B cell (primary cell): Measurements from ENCODE around the gene SPOCK1. TPM values are rescaled to one million over a fixed set of nuclear protein-coding genes. Genes with fewer than 3 reads are reported as not detected.

Experiments
- ATAC-seq: fragments of 200-7000 bp; cut with Tn5 transposase; one replicate; pipeline ENCODE4 v1.10.0; 2021; ENCODE audit warnings: low read depth, mild to moderate bottlenecking, moderate number of reproducible peaks, moderate library complexity
- CTCF ChIA-PET: fragments of 350-600 bp; sonication (Branson Sonifier 250); formaldehyde crosslinking; loops from one replicate; lab custom pipeline; 2021; ENCODE audit warnings: antibody characterized with exemption, inconsistent platforms; lab: Charles Lee
- POLR2A ChIA-PET: fragments of 350-600 bp; sonication (Branson Sonifier 250); formaldehyde crosslinking; loops from one replicate; lab custom pipeline; 2021; ENCODE audit warnings: antibody characterized with exemption; lab: Charles Lee
- DNase-seq: peaks from one replicate; pipeline ENCODE4 v3.0.0; 2013
- H2AFZ ChIP-seq: 2 replicates; pipeline ENCODE4 v1.6.1; 2012; ENCODE audit warnings: mild to moderate bottlenecking, low read depth, low read length; ENCODE audit not compliant: insufficient read depth, poor library complexity, severe bottlenecking
- H3K27ac ChIP-seq, 2 donors: 1 replicate in 1 of 2; 2 replicates in 1 of 2; pipeline ENCODE4 v1.5.1; 2012 to 2013; ENCODE audit warnings: low read length in 2 of 2, mild to moderate bottlenecking in 2 of 2, moderate library complexity in 1 of 2
- H3K27me3 ChIP-seq, 4 experiments: fragments of 200-600 bp in 1 of 4; sonication (generic) in 1 of 4; replicated peaks in 1 of 4; 1 replicate in 2 of 4; 2 replicates in 2 of 4; pipeline versions ENCODE4 v1.6.1 to v1.7.0; 2013 to 2016; ENCODE audit warnings: low read length in 3 of 4, mild to moderate bottlenecking in 2 of 4, mixed read lengths in 1 of 4, moderate library complexity in 1 of 4; ENCODE audit not compliant: insufficient read depth in 4 of 4, control insufficient read depth in 3 of 4; ENCODE audit errors: control extremely low read depth in 1 of 4
- H3K36me3 ChIP-seq, 2 experiments: replicated peaks in 1 of 2; 1 replicate in 1 of 2; 2 replicates in 1 of 2; pipeline versions ENCODE4 v1.6.1 to v1.7.1; 2013; ENCODE audit warnings: low read length in 1 of 2; ENCODE audit not compliant: insufficient read depth in 2 of 2, control insufficient read depth in 1 of 2; ENCODE audit errors: control extremely low read depth in 1 of 2, extremely low read depth in 1 of 2
- H3K4me1 ChIP-seq, 2 donors: fragments of 200-600 bp in 1 of 2; sonication (generic) in 1 of 2; 1 replicate in 1 of 2; 2 replicates in 1 of 2; pipeline versions ENCODE4 v1.5.1 to v1.6.1; 2013 to 2017; ENCODE audit warnings: low read length in 2 of 2; ENCODE audit not compliant: control insufficient read depth in 2 of 2, insufficient read depth in 2 of 2
- H3K4me2 ChIP-seq: replicated peaks from 2 replicates; pipeline ENCODE3; 2012; ENCODE audit warnings: mild to moderate bottlenecking, low read depth, low read length; ENCODE audit not compliant: poor library complexity, severe bottlenecking
- H3K4me3 ChIP-seq, 5 experiments: fragments of 200-600 bp in 1 of 5; sonication (generic) in 1 of 5; 1 replicate in 3 of 5; 2 replicates in 2 of 5; pipeline versions ENCODE4 v1.5.1 to v1.7.0; 2011 to 2016; ENCODE audit warnings: low read length in 4 of 5, mild to moderate bottlenecking in 4 of 5, low read depth in 2 of 5, control low read depth in 1 of 5, moderate library complexity in 1 of 5; ENCODE audit not compliant: insufficient read depth in 1 of 5; ENCODE audit errors: control extremely low read depth in 1 of 5, extremely low read depth in 1 of 5
- H3K79me2 ChIP-seq: fragments of 200-600 bp; sonication (generic); one replicate; pipeline ENCODE4 v1.6.0; 2016; ENCODE audit warnings: low read length; ENCODE audit not compliant: control insufficient read depth, insufficient read depth
- H3K9ac ChIP-seq: fragments of 200-600 bp; sonication (generic); 2 replicates; pipeline ENCODE4 v1.6.1; 2017; ENCODE audit warnings: mild to moderate bottlenecking, low read length, moderate library complexity
- H3K9me3 ChIP-seq, 3 donors: one replicate each; pipeline versions ENCODE4 v1.6.1 to v1.7.1; 2013; ENCODE audit warnings: low read length in 2 of 3; ENCODE audit not compliant: control insufficient read depth in 2 of 3, insufficient read depth in 1 of 3; ENCODE audit errors: control extremely low read depth in 1 of 3
- H4K20me1 ChIP-seq: 2 replicates; pipeline ENCODE4 v1.6.0; 2012; ENCODE audit warnings: mild to moderate bottlenecking, low read length; ENCODE audit not compliant: insufficient read depth, control insufficient read depth, poor library complexity, severe bottlenecking
- H3K27ac Mint-ChIP-seq: one replicate; pipeline ENCODE4 v1.8.0; 2021; ENCODE audit warnings: mixed read lengths
- H3K27me3 Mint-ChIP-seq: one replicate; pipeline ENCODE4 v1.8.0; 2021; ENCODE audit warnings: mixed read lengths
- H3K4me1 Mint-ChIP-seq: one replicate; pipeline ENCODE4 v1.8.0; 2021; ENCODE audit warnings: mixed read lengths
- H3K4me3 Mint-ChIP-seq: one replicate; pipeline ENCODE4 v1.8.0; 2021; ENCODE audit warnings: mixed read lengths
- H3K9me3 Mint-ChIP-seq: one replicate; pipeline ENCODE4 v1.8.0; 2022; ENCODE audit warnings: mixed read lengths; ENCODE audit not compliant: insufficient read depth
- EZH2 ChIP-seq: IDR thresholded peaks from 2 replicates; pipeline ENCODE4 v1.6.1; 2012; ENCODE audit warnings: borderline replicate concordance, low read depth, mild to moderate bottlenecking, moderate library complexity, low read length; ENCODE audit not compliant: insufficient read depth, poor library complexity, severe bottlenecking
- WGBS: methylation state at CpG from one replicate; pipeline ENCODE4 v1.1.5; 2013; ENCODE audit warnings: missing lambda C conversion rate; ENCODE audit not compliant: insufficient coverage; 5-methylcytosine and 5-hydroxymethylcytosine counted together
- intact Hi-C: fragments of 100-400 bp; cut with micrococcal nuclease; formaldehyde crosslinking; loops from one replicate; pipeline ENCODE4 v1.10.0; 2022
- polyA plus RNA-seq: library from polyadenylated mRNA; depleted of rRNA; stranded (reverse); fragments of >200 nt; gene quantifications from 2 replicates; pipeline ENCODE4 v1.2.3, GENCODE V29; 2012
- total RNA-seq, 2 donors: library from RNA; stranded (reverse); fragments of 120-200 nt in 1 of 2; gene quantifications; 1 replicate in 1 of 2; 2 replicates in 1 of 2; pipeline versions ENCODE4 v1.2.3 to v1.2.4, GENCODE V29; 2013 to 2022
- TF ChIP-seq, protein P1 (sequence below): fragments of 200-600 bp; IDR thresholded peaks from one replicate; pipeline ENCODE4 v1.8.0; 2022; ENCODE audit warnings: antibody characterized with exemption, mild to moderate bottlenecking

SPOCK1 gene
- total and polyA plus RNA-seq, 2 donors (not counting 1 experiment from before 2014, with no cell fraction given): not detected

DNA sequence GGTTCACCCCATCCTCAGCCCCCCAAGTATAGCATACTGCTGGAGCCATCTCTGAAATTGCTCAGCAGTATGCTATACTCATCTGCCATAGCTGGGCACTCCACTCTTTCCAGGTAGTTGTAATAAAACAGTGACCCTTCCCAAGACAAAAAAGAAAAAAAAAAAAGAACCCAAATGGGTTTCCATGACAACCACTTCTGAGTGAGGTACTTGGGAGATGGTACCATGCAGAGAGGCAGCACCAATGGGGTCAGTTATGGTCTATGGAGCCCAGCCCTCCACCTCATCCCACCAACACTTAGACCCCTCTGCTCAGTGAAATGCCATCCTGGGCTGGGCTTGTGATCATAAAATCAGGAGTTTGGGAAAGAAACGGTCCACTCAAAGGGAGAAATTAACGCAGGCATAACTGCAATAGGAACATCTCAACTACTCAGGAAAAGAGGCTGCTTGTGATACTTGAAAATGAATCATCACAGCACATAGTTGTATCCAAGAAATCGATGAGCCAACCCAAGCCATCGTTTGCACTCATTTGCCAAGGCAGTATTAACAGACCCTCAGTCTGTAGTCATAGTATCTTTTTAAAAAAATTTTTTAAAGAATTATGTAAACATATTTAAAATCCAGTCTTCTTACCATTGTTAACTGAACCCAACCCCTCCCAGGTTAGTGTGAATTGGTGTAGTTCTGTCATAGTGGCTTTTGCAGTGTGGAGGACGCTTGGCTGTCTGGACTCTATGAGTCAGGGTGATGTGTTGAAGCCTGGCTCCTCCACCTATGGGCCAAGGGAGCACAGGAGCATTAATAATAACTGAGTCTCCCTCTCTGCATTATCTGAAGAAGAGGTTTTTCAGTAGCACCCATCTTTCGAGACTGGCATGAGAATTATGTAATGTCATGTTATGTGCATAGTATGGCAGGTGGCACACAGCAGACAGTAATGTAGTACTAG, 402.7 kb downstream of the SPOCK1 start:
- H3K9ac ChIP-seq: no peak overlapping the region
- ChIA-PET CTCF (no interaction called here), POLR2A (no interaction called here)
- H3K79me2 ChIP-seq: no peaks in the 10 kb centered on the region
- H3K4me3 ChIP-seq: no peak overlapping the region
- Mint-ChIP-seq H3K4me1 (no peaks in the 10 kb centered on the region), H3K9me3 (no peaks in the 10 kb centered on the region), H3K4me3 (no peak overlapping the region), H3K27me3 (no peaks in the 10 kb centered on the region), H3K27ac (no peak overlapping the region)
- no peak overlapping the region for H3K4me2 ChIP-seq
- H4K20me1 ChIP-seq: no peaks in the 10 kb centered on the region
- ATAC-seq (no peak), DNase-seq (no peak)
- no peaks in the 10 kb centered on the region for H3K27me3 ChIP-seq
- 82% methylated on average over 2 of the region's 6 CpGs for WGBS
- intact Hi-C loops: no loop called here
- no peaks in the 10 kb centered on the region for H3K36me3 ChIP-seq
- no peaks in the 10 kb centered on the region for H3K9me3 ChIP-seq
- no peak for TF ChIP-seq EZH2
- TF ChIP-seq, protein P1, sequence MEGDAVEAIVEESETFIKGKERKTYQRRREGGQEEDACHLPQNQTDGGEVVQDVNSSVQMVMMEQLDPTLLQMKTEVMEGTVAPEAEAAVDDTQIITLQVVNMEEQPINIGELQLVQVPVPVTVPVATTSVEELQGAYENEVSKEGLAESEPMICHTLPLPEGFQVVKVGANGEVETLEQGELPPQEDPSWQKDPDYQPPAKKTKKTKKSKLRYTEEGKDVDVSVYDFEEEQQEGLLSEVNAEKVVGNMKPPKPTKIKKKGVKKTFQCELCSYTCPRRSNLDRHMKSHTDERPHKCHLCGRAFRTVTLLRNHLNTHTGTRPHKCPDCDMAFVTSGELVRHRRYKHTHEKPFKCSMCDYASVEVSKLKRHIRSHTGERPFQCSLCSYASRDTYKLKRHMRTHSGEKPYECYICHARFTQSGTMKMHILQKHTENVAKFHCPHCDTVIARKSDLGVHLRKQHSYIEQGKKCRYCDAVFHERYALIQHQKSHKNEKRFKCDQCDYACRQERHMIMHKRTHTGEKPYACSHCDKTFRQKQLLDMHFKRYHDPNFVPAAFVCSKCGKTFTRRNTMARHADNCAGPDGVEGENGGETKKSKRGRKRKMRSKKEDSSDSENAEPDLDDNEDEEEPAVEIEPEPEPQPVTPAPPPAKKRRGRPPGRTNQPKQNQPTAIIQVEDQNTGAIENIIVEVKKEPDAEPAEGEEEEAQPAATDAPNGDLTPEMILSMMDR: no peak
- H3K27ac ChIP-seq: no peak overlapping the region
- H2AFZ ChIP-seq: no peak overlapping the region
- no peaks in the 10 kb centered on the region for H3K4me1 ChIP-seq

DNA sequence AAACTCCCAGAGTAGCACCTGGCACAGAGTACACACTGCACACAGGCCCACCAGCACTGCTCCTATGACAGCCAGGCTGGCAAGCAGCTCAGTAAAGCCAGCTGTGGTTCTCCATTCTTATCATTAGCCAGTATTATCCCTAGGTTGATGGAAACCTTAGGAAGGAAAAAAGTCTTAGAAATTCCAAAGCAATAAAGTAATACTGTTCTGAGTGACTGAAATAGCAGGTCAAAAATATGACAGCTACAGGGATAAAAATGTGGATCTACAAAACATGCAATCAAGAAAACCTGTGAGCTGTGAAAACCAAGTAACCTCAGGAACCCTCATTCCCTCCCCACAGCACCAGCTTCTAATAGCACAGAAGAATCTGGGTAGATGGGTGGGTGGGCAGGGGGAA, 403.5 kb downstream of the SPOCK1 start:
- Mint-ChIP-seq H3K9me3 (no peaks in the 10 kb centered on the region), H3K4me1 (no peaks in the 10 kb centered on the region), H3K27ac (no peak overlapping the region), H3K4me3 (no peak overlapping the region), H3K27me3 (no peaks in the 10 kb centered on the region)
- no peak overlapping the region for H3K9ac ChIP-seq
- DNase-seq: no peak
- no peak for TF ChIP-seq EZH2
- TF ChIP-seq, protein P1: no peak
- no peaks in the 10 kb centered on the region for H4K20me1 ChIP-seq
- no peaks in the 10 kb centered on the region for H3K9me3 ChIP-seq
- ChIA-PET POLR2A (no interaction called here), CTCF (no interaction called here)
- H3K4me1 ChIP-seq: no peaks in the 10 kb centered on the region
- no peak overlapping the region for H3K27ac ChIP-seq
- no peaks in the 10 kb centered on the region for H3K79me2 ChIP-seq
- intact Hi-C loops: no loop called here
- H2AFZ ChIP-seq: no peak overlapping the region
- no peaks in the 10 kb centered on the region for H3K36me3 ChIP-seq
- no peak overlapping the region for H3K4me2 ChIP-seq
- H3K27me3 ChIP-seq: no peaks in the 10 kb centered on the region
- no peak overlapping the region for H3K4me3 ChIP-seq
- ATAC-seq: no peak
